HG02763 (cell line): ENCODE measurements around the gene FAM237A.

Source experiments
- ATAC-seq: cut with Tn5 transposase; IDR thresholded peaks from one replicate; pipeline ENCODE4 v1.9.1; 2021; ENCODE audit warnings: mild to moderate bottlenecking, moderate library complexity; ENCODE audit not compliant: unreplicated experiment

The FAM237A gene

DNA sequence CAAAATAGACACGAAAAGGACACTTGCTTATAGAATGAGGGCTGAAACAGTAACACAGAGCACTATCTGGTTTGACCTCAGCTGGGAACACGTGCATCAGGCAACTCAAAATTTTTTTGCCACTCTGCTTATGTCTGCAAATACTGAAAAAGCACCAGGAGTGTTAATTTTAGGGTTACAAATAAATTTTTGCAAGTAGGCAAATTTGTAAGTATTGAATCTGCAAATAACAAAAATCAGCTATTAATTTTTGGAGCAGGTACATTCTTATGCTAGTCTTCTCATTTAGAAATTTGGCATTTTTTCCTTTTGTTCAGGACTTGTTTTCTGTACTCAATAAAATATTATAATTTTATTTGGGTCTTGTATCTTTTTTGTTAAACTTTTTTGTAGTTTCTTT, 46.2 kb downstream of the FAM237A start:
- ATAC-seq = no peak

- no peak for ATAC-seq
These were observed 46.7 kb downstream of the FAM237A start for GRCh38 chr2:206688990-206689389.

DNA sequence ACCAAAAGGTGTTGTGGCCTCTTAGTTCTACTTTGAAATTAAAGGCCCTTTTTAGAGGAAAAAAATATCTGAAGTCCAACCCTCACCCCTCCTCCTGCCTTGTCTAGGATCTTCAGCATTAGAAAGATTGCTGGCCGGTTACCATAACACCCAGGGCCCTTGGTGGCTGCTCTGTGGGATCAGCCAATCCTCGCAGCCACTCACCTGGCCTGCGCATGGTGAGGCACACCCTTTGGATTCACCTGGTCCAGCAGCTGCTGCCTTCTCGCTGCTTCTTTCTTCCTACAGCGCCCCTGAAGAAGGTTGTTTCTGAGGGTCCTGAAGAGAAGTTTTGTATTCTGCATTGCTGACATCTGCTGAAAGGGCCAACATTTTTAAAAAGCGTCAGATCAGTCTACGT, 50.7 kb downstream of the FAM237A start:
- ATAC-seq = no peak

- no peak for ATAC-seq
These were observed 51.3 kb downstream of the FAM237A start for GRCh38 chr2:206693399-206694137.

- ATAC-seq = no peak
These were observed 54.6 kb downstream of the FAM237A start for GRCh38 chr2:206696910-206697309.

- no peak for ATAC-seq
These were observed 56.5 kb downstream of the FAM237A start for GRCh38 chr2:206698811-206699210.
